GM10847 (cell line): ENCODE data around the gene AXIN1.

Experiments
- POLR2A ChIP-seq: IDR thresholded peaks from 2 replicates; pipeline ENCODE4 v1.6.1; 2011; ENCODE audit not compliant: insufficient read length; ENCODE audit errors: extremely low read depth

AXIN1 gene

GRCh38 chr16:264440-264951 lies 88.0 kb downstream of the AXIN1 start:
- no peak for TF ChIP-seq POLR2A

GRCh38 chr16:263944-264343 lies 88.6 kb downstream of the AXIN1 start:
- TF ChIP-seq POLR2A = no peak

GRCh38 chr16:263182-263774 lies 89.2 kb downstream of the AXIN1 start:
- TF ChIP-seq POLR2A = no peak

- no peak for TF ChIP-seq POLR2A
These were observed 90.3 kb downstream of the AXIN1 start for GRCh38 chr16:262121-262745.

GRCh38 chr16:261031-261691 lies 91.4 kb downstream of the AXIN1 start:
- TF ChIP-seq POLR2A = no peak

- TF ChIP-seq POLR2A = no peak
These were observed 92.2 kb downstream of the AXIN1 start for GRCh38 chr16:260326-260725.

GRCh38 chr16:259814-260253 lies 92.7 kb downstream of the AXIN1 start:
- TF ChIP-seq POLR2A = no peak

- no peak for TF ChIP-seq POLR2A
These were observed 93.3 kb downstream of the AXIN1 start for GRCh38 chr16:259226-259625.

GRCh38 chr16:255183-255582 lies 97.3 kb downstream of the AXIN1 start:
- no peak for TF ChIP-seq POLR2A

- TF ChIP-seq POLR2A = no peak
These were observed 98.1 kb downstream of the AXIN1 start for GRCh38 chr16:254461-254860.

GRCh38 chr16:253833-254232 lies 98.7 kb downstream of the AXIN1 start:
- no peak for TF ChIP-seq POLR2A

GRCh38 chr16:252366-253337 lies 99.9 kb downstream of the AXIN1 start:
- TF ChIP-seq POLR2A = no peak

GRCh38 chr16:249431-249830 lies 103.1 kb downstream of the AXIN1 start:
- TF ChIP-seq POLR2A = no peak

GRCh38 chr16:247027-247426 lies 105.5 kb downstream of the AXIN1 start:
- no peak for TF ChIP-seq POLR2A

- no peak for TF ChIP-seq POLR2A
These were observed 107.4 kb downstream of the AXIN1 start for GRCh38 chr16:245105-245504.
